ENCODE measurements around the gene ZC3H18. TPM values are rescaled to one million over a fixed set of nuclear protein-coding genes. Genes with fewer than 3 reads are reported as not detected.

Gene ZC3H18
- total and polyA plus RNA-seq, 2 experiments from 2014 or later: 26.8 to 26.9 TPM

DNA sequence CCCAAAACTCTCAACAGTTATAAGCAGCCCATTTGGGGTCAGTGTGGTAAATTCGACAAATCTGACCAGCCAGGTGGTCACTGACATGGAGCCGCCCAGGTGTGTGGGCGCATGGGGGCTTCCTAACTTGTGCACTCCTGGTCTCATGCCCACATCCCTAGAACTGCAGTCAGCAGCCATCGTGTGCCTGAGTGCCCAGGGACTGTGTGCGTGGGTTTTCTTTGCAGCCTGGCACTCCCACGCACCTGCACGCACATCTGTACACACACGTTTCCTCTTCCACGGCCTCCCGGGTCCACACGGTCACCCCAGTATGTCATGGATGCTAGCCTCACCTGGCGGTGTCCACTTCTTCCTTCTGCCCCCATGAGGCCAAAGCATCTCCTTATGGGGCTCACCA, 38.9 kb upstream of the ZC3H18 start:
- Histone ChIP-seq H3K4me3 (no peak overlapping the region), H3K27ac (peak overlapping the region; percentile 81), H3K9me3 (ENCODE audit: low read depth) (no peaks in the 10 kb centered on the region), H3K4me1 (ENCODE audit: low read depth) (peaks cover 20% of the 10 kb centered on the region), H3K36me3 (no peaks in the 10 kb centered on the region), H3K27me3 (no peaks in the 10 kb centered on the region)
- TF ChIP-seq, protein P1, sequence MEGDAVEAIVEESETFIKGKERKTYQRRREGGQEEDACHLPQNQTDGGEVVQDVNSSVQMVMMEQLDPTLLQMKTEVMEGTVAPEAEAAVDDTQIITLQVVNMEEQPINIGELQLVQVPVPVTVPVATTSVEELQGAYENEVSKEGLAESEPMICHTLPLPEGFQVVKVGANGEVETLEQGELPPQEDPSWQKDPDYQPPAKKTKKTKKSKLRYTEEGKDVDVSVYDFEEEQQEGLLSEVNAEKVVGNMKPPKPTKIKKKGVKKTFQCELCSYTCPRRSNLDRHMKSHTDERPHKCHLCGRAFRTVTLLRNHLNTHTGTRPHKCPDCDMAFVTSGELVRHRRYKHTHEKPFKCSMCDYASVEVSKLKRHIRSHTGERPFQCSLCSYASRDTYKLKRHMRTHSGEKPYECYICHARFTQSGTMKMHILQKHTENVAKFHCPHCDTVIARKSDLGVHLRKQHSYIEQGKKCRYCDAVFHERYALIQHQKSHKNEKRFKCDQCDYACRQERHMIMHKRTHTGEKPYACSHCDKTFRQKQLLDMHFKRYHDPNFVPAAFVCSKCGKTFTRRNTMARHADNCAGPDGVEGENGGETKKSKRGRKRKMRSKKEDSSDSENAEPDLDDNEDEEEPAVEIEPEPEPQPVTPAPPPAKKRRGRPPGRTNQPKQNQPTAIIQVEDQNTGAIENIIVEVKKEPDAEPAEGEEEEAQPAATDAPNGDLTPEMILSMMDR (IDR thresholded peaks at IDR 0.05; ENCODE audit: low read depth, low read length): no peak
- DNase-seq (ENCODE audit: low read depth in 1 of 2, low spot score in 1 of 2): no peak

DNA sequence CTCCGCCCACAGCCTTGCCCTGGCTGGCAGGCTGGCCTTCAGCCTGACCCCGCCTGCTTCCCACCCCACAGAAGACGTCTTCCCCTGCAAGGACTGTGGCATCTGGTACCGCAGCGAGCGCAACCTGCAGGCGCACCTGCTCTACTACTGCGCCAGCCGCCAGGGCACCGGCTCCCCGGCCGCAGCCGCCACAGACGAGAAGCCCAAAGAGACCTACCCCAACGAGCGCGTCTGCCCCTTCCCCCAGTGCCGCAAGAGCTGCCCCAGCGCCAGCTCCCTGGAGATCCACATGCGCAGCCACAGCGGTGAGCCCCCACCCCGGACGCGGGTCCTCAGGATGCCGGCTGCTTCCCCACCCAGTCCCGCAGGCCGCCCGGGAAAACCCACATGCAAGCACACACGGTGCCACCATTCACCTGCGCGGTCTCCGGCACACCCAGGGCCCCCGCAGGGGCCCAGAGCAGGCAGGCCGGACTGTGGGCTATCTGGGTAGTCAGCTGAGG, 38.2 kb upstream of the ZC3H18 start:
- Histone ChIP-seq H3K4me3 (no peak overlapping the region), H3K27me3 (no peaks in the 10 kb centered on the region), H3K4me1 (ENCODE audit: low read depth) (peaks cover 20% of the 10 kb centered on the region), H3K9me3 (ENCODE audit: low read depth) (no peaks in the 10 kb centered on the region), H3K27ac (no peak overlapping the region), H3K36me3 (no peaks in the 10 kb centered on the region)
- no peak for DNase-seq (ENCODE audit: low read depth in 1 of 2, low spot score in 1 of 2)
- TF ChIP-seq, protein P1 (IDR thresholded peaks at IDR 0.05; ENCODE audit: low read depth, low read length): no peak

DNA sequence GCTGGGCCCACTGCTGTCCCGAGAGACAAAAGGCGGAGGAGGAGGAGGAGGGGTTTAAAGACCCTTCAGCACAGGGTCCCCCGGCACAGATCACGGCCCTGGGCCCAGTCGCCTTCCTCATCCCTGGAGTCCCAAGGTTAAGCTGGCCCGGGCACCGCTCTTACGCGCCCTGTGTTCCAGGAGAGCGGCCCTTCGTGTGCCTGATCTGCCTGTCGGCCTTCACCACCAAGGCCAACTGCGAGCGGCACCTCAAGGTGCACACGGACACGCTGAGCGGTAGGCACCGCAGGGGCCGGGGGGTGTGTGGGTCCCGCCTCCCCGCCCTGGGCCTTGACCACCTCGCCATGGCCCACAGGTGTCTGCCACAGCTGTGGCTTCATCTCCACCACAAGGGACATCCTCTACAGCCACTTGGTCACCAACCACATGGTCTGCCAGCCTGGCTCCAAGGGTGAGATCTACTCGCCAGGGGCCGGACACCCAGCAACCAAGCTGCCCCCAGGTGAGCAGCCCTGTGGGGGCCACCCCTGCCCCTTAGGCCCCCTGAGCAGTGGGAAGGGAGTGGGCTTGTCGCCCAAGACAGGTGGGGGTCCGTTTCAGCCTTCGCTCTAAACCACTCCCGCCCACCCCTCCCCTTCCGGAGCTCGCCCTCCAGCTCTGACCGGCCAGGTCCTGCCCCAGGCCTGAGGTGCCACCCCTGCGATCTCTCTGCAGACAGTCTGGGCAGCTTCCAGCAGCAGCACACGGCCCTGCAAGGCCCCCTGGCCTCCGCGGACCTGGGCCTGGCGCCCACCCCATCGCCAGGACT, 37.6 kb upstream of the ZC3H18 start:
- DNase-seq (ENCODE audit: low read depth in 1 of 2, low spot score in 1 of 2): no peak
- Histone ChIP-seq H3K9me3 (ENCODE audit: low read depth) (no peaks in the 10 kb centered on the region), H3K27ac (no peak overlapping the region), H3K4me1 (ENCODE audit: low read depth) (peaks cover 20% of the 10 kb centered on the region), H3K27me3 (no peaks in the 10 kb centered on the region), H3K4me3 (no peak overlapping the region), H3K36me3 (no peaks in the 10 kb centered on the region)
- TF ChIP-seq, protein P1 (IDR thresholded peaks at IDR 0.05; ENCODE audit: low read depth, low read length): no peak

DNA sequence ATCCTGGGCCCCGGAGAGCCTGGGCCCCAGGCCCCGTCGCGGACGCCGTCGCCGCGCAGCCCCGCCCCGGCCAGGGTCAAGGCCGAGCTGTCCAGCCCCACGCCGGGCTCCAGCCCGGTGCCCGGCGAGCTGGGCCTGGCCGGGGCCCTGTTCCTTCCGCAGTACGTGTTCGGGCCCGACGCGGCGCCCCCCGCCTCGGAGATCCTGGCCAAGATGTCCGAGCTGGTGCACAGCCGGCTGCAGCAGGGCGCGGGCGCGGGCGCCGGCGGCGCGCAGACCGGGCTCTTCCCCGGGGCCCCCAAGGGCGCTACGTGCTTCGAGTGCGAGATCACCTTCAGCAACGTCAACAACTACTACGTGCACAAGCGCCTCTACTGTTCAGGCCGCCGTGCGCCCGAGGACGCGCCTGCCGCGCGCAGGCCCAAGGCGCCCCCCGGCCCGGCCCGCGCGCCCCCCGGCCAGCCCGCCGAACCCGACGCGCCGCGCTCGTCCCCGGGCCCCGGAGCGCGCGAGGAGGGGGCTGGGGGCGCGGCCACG, 36.8 kb upstream of the ZC3H18 start:
- Histone ChIP-seq H3K4me1 (ENCODE audit: low read depth) (peaks cover 20% of the 10 kb centered on the region), H3K4me3 (no peak overlapping the region)
- DNase-seq (ENCODE audit: low read depth in 1 of 2, low spot score in 1 of 2): peak in 1 of 2 donors; percentile 25

DNA sequence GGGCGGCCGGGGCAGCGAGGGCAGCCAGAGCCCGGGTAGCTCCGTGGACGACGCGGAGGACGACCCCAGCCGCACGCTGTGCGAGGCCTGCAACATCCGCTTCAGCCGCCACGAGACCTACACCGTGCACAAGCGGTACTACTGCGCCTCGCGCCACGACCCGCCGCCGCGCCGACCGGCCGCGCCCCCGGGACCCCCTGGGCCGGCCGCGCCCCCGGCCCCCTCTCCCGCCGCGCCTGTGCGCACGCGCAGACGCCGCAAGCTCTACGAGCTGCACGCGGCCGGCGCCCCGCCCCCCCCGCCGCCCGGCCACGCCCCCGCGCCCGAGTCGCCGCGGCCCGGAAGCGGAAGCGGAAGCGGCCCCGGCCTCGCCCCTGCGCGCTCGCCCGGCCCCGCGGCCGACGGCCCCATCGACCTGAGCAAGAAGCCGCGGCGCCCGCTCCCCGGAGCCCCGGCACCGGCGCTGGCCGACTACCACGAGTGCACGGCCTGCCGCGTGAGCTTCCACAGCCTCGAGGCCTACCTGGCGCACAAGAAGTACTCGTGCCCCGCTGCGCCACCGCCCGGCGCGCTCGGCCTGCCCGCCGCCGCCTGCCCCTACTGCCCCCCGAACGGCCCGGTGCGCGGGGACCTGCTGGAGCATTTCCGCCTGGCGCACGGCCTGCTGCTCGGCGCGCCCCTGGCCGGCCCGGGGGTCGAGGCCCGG, 36.1 kb upstream of the ZC3H18 start:
- TF ChIP-seq, protein P1 (IDR thresholded peaks at IDR 0.05; ENCODE audit: low read depth, low read length): no peak
- Histone ChIP-seq H3K27me3 (no peaks in the 10 kb centered on the region), H3K27ac (peak overlapping the region; percentile 83), H3K4me1 (ENCODE audit: low read depth) (peaks cover 20% of the 10 kb centered on the region), H3K4me3 (peak overlapping the region; percentile 73), H3K36me3 (no peaks in the 10 kb centered on the region), H3K9me3 (ENCODE audit: low read depth) (no peaks in the 10 kb centered on the region)
- DNase-seq (ENCODE audit: low read depth in 1 of 2, low spot score in 1 of 2): peak; percentile 67 to 82

More for the DNA sequence above, 36.8 kb upstream of the ZC3H18 start:
- no peaks in the 10 kb centered on the region for H3K27me3 ChIP-seq
- no peaks in the 10 kb centered on the region for H3K36me3 ChIP-seq
- H3K27ac ChIP-seq: no peak overlapping the region
- H3K9me3 ChIP-seq (ENCODE audit: low read depth): no peaks in the 10 kb centered on the region
- TF ChIP-seq, protein P1 (IDR thresholded peaks at IDR 0.05; ENCODE audit: low read depth, low read length): no peak

Data from cardiac muscle cell (in vitro differentiated cells and primary cell).